ENCODE measurements around the gene MAP3K14. TPM values are rescaled to one million over a fixed set of nuclear protein-coding genes. Genes with fewer than 3 reads are reported as not detected.

Gene MAP3K14
- total RNA-seq, 1 experiment from 2014 or later: 7.8 TPM

DNA sequence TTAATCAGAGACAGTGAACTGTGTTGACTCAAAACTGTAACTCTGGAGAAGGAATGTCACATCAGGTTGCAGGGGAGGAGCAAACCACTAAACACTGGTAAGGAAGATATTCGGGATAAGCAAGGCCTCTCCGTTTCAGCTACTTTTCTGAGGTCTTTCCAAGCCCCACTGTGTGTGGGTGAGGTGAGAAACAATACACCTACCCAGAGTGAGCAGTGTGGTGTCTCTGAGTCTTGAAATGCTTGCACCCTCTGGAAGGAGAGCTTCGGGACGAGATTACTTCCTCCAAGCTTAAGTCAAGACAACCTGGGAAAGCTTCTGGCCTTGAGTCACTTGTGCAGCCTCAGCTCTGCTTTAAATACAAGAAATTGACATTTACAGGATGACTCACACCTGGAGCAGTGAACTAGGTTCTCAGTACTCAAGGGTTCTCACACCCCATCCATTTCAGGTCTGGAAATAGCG is 2.5 kb upstream of the MAP3K14 start:
- H3K79me1 ChIP-seq (ENCODE audit: insufficient read depth, low read depth, low read length, poor library complexity, severe bottlenecking): no peaks in the 10 kb centered on the region
- H3K27me3 ChIP-seq (ENCODE audit: insufficient read depth, low read length): no peaks in the 10 kb centered on the region; the same call in 1 of the 2 replicates
- no peak overlapping the region for H4K91ac ChIP-seq (ENCODE audit: insufficient read length, low read depth, low read length)
- H2BK20ac ChIP-seq (ENCODE audit: low read depth, low read length, poor library complexity, severe bottlenecking): no peak overlapping the region
- no peak overlapping the region for H4K8ac ChIP-seq (replicated peaks; ENCODE audit: insufficient read length, low read depth, low read length)
- H3K79me2 ChIP-seq (ENCODE audit: insufficient read depth, low read length): peaks cover 3% of the 10 kb centered on the region; the same call in 1 of the 2 replicates
- H3K23me2 ChIP-seq (ENCODE audit: insufficient read length, low read depth, low read length, poor library complexity, severe bottlenecking): peaks cover 11% of the 10 kb centered on the region
- H2AK5ac ChIP-seq (ENCODE audit: insufficient read length, low read length): no peak overlapping the region
- no peak overlapping the region for H3K9ac ChIP-seq (ENCODE audit: extremely low read depth, insufficient read length, low read length)
- H2BK5ac ChIP-seq (ENCODE audit: insufficient read length, low read length): no peak overlapping the region
- H3K14ac ChIP-seq (ENCODE audit: insufficient read depth, low read length): no peak overlapping the region
- no peak overlapping the region for H2BK12ac ChIP-seq (ENCODE audit: insufficient read length, low read depth, low read length)
- no peak overlapping the region for H2BK15ac ChIP-seq (ENCODE audit: low read depth, low read length)
- no CpG with 5 or more reads among the region's 5 CpGs for WGBS (ENCODE audit: extremely low coverage, insufficient read length, low lambda C conversion rate)
- no peak overlapping the region for H3K56ac ChIP-seq (ENCODE audit: insufficient read length, low read depth, low read length)
- H4K20me1 ChIP-seq (ENCODE audit: control insufficient read depth, insufficient read depth, insufficient read length): no peaks in the 10 kb centered on the region
- H3K4ac ChIP-seq (ENCODE audit: low read depth, low read length): no peak overlapping the region
- H2BK120ac ChIP-seq (ENCODE audit: low read depth, low read length, poor library complexity, severe bottlenecking): no peak overlapping the region
- no peak overlapping the region for H2AFZ ChIP-seq (ENCODE audit: low read length)
- TF ChIP-seq, protein P1, sequence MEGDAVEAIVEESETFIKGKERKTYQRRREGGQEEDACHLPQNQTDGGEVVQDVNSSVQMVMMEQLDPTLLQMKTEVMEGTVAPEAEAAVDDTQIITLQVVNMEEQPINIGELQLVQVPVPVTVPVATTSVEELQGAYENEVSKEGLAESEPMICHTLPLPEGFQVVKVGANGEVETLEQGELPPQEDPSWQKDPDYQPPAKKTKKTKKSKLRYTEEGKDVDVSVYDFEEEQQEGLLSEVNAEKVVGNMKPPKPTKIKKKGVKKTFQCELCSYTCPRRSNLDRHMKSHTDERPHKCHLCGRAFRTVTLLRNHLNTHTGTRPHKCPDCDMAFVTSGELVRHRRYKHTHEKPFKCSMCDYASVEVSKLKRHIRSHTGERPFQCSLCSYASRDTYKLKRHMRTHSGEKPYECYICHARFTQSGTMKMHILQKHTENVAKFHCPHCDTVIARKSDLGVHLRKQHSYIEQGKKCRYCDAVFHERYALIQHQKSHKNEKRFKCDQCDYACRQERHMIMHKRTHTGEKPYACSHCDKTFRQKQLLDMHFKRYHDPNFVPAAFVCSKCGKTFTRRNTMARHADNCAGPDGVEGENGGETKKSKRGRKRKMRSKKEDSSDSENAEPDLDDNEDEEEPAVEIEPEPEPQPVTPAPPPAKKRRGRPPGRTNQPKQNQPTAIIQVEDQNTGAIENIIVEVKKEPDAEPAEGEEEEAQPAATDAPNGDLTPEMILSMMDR (conservative IDR thresholded peaks at IDR 0.05): no peak
- no peak for DNase-seq
- H3K9me3 Mint-ChIP-seq: no peaks in the 10 kb centered on the region
- H3K27me3 Mint-ChIP-seq (ENCODE audit: low read depth): peaks cover 22% of the 10 kb centered on the region
- H3K27ac Mint-ChIP-seq: no peak overlapping the region
- no peaks in the 10 kb centered on the region for H3K36me3 Mint-ChIP-seq (ENCODE audit: insufficient read depth in 1 of 3, low read depth in 3 of 3)
- H3K23ac ChIP-seq (ENCODE audit: insufficient read length, low read depth, low read length): no peak overlapping the region
- no peak overlapping the region for H3K4me3 Mint-ChIP-seq
- H3K18ac ChIP-seq (ENCODE audit: insufficient read length, low read depth, low read length): no peak overlapping the region
- no peak overlapping the region for H4K5ac ChIP-seq (ENCODE audit: insufficient read length, low read depth, low read length)
- peaks cover 3% of the 10 kb centered on the region; the same call in 1 of the 2 replicates for H3K4me1 ChIP-seq (ENCODE audit: insufficient read depth, low read length)
- no peak overlapping the region for H3K4me2 ChIP-seq (ENCODE audit: insufficient read depth, insufficient read length, low read length)
- H3K4me1 Mint-ChIP-seq: peaks cover 21 to 25% of the 10 kb centered on the region in 2 experiments
- no peaks in the 10 kb centered on the region for H3K9me3 ChIP-seq (ENCODE audit: control insufficient read depth, low read depth, low read length)
- no peak overlapping the region for H3T11ph ChIP-seq (ENCODE audit: low read length)
- H3K27ac ChIP-seq (ENCODE audit: insufficient read length, low read depth, low read length): no peak overlapping the region
